ENCODE measurements around the gene MB.

Gene MB

GRCh38 chr22:35593071-35593890 lies 23.8 kb downstream of the MB start:
- no peak for DNase-seq

GRCh38 chr22:35592418-35592967 lies 24.6 kb downstream of the MB start:
- no peak for DNase-seq

GRCh38 chr22:35591714-35592417 lies 25.3 kb downstream of the MB start:
- DNase-seq: no peak

- no peak for DNase-seq
Observed at GRCh38 chr22:35590634-35591295, 26.4 kb downstream of the MB start.

GRCh38 chr22:35589756-35590093 lies 27.4 kb downstream of the MB start:
- DNase-seq: no peak

GRCh38 chr22:35589071-35589755 lies 27.9 kb downstream of the MB start:
- no peak for DNase-seq

GRCh38 chr22:35587896-35588295 lies 29.2 kb downstream of the MB start:
- DNase-seq: no peak

- DNase-seq: no peak
Observed at GRCh38 chr22:35587447-35587870, 29.7 kb downstream of the MB start.

GRCh38 chr22:35586771-35587170 lies 30.4 kb downstream of the MB start:
- no peak for DNase-seq

- peak; percentile 62 for DNase-seq
Observed at GRCh38 chr22:35582861-35583670, 34.1 kb downstream of the MB start.

- no peak for DNase-seq
Observed at GRCh38 chr22:35582218-35582860, 34.8 kb downstream of the MB start.

GRCh38 chr22:35581023-35581413 lies 36.1 kb downstream of the MB start:
- no peak for DNase-seq

- DNase-seq: no peak
Observed at GRCh38 chr22:35580351-35581022, 36.6 kb downstream of the MB start.

- no peak for DNase-seq
Observed at GRCh38 chr22:35578836-35579575, 38.1 kb downstream of the MB start.

- no peak for DNase-seq
Observed at GRCh38 chr22:35577799-35578659, 39.1 kb downstream of the MB start.

GRCh38 chr22:35576671-35577070 lies 40.5 kb downstream of the MB start:
- DNase-seq: no peak

- DNase-seq: no peak
Observed at GRCh38 chr22:35575116-35575748, 41.9 kb downstream of the MB start.

GRCh38 chr22:35572556-35572955 lies 44.6 kb downstream of the MB start:
- DNase-seq: no peak

Data from CD4-positive, alpha-beta T cell treated with Interleukin-12 subunit alpha and Interleukin-12 subunit beta, for 1 hour (primary cell).